ENCODE data around the gene ARAP2.
"Not testable (repeated sequence)": the region's sequence is repeated elsewhere in the genome, so short reads cannot be mapped to it uniquely, and the experiment has no call there.

The ARAP2 gene

DNA sequence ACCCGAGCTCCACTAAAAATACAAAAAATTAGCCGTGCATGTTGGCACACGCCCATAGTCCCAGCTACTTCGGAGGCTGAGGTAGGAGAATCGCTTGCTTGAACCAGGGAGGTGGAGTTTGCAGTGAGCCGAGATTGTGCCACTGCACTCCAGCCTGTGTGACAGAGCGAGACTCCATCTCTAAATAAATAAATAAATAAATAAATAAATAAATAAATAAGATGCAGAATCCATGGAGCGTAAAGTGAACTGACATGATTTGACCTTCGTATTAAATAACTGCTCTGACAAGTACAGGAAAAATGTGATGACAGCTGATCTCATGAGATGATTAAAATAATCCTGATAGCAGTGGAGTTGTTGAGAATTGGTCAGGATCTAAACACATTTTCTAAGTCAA lies 62.0 kb downstream of the ARAP2 start:
- not testable (repeated sequence) for DNase-seq

DNA sequence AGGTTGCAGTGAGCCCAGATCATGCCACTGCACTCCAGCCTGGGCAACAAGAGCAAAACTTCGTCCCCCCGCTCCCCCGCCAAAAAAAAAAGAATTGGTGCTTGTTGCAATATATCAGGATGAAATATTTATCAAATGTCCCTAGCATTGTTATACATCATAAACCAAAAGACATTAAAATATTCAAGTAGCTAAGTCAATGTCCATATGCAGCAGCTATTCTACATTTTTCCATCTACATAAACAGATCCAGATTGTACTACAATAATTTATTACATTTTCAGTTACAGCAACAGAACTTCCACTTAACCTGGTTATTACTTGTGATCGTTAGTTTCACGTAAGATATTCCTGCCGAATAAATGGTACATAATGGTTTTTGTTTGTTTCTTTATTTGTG lies 64.1 kb downstream of the ARAP2 start:
- DNase-seq, result no peak

DNA sequence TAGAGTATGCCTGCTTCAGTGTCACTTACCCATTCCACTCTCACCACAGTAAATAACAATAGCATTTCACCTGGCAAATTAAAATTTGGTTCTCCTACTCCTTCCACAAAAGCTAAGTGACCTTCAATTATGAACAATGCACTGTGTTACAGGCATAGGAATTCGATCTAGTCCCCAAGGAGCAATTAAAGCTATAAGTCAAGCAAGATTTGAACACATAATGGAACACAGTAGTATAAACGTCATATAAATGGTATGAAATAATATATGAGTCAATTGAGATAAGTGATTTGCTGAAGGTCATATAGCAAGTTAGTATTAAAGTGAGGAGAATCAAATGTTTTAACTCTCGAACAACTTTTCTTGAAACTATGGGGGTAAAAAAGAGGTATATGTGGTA lies 65.8 kb downstream of the ARAP2 start:
- DNase-seq, result no peak

DNA sequence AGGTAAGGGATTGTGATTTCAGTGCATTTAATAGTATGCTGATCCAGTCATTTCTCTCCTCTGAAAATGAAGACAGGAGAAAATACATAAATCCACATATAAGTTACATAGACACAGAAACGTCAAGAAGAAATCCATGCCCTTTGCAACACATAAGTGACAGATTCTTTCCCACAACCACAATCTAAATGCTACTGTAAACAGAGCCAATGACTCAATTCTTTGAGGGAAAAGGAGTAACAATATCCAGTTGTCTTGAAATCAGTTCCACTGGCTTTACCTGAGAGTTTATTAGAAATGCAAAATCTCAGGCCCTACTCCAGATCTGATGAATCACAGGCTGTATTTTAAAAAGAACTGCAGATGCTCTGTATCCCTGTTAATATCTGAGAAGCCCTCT lies 66.4 kb downstream of the ARAP2 start:
- no peak for DNase-seq

DNA sequence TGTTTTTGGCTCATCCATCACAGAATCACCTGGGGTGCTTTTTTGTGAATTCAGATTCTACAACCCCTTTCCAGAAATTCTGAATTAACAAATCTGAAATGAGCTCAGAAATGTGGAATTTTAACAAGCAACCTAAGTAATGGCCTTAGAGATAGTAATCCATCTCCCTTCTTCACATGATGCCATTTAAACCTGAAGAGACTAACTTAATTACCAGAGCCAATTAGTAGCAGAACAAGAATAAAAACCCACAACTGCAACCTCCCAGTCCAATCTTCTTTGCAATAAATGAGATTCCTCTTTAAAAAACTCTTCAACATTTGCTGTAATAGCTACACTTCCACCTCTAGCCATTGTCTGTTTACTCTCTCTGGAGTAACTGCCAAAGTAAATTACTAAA lies 69.7 kb downstream of the ARAP2 start:
- DNase-seq, result no peak

DNA sequence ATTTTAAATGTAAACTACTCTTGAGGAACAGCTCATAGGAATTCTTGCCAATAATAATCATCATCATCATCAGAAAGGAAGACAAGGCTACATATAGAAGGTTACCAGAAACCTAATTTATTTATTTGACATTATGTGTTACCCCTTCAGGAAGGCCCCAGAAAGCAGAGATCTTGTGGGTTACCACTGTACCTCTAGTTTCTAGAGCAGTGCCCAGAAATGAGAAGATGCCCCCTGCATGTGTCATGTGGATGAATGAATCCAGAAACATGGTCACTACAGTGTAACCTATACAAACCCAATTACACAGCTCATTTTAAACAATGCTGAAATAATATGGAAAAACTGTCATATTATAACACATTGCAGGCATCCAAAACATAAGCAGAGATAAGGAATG lies 70.4 kb downstream of the ARAP2 start:
- DNase-seq, result no peak

DNA sequence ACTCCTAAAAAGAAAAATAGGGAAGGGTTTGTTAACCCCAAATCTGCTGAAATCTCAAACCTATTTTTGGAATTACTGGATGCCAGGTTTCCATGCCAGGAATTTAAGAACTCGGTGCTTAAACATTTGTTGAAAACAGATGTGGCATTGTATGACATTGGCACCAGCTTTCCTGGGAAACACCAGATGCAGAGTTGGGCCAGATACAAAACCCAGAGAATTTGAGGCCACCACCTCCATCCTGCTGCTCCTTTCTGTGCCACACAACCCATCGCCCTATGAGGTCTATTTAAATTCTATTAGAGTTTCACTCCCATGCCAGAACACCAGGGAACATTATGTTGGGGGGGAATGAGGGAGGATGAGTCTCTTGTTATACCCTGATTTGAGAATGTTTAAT lies 71.7 kb downstream of the ARAP2 start:
- no peak for DNase-seq

DNA sequence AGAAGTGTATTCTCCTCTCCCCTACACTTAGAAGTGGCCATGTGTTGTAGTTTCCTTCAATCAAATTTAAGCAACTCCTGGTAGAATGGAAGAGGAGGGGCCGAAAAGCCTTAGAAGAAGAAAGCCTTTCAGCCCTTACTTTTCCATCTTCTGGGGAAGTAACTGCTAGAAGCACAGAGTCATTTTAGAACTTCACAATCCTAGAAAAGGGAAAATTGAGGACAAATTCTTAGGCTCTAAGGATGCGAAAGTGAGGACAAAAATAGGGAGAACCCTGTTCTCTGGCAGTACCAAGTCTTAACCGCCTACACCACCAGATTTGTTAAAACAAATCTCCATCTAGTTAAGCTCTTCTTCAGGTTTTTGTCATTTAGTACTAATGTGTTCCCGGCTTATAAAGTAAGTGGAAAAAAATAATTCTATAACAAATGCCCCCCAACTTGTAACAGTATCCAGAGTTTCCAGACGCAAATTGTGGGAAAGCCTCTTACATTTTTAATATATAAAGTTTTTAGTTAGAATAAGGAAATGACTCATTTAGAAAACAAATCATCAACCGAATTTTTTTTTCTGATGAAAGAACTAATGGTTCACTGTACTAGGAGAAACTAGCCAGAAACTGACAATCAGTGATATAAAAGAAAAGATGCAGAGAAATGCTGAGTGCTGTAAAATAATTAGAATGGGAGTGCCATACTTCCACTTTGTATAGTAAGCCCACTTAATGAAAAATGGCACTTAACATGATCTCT lies 76.0 kb downstream of the ARAP2 start:
- DNase-seq, result no peak

DNA sequence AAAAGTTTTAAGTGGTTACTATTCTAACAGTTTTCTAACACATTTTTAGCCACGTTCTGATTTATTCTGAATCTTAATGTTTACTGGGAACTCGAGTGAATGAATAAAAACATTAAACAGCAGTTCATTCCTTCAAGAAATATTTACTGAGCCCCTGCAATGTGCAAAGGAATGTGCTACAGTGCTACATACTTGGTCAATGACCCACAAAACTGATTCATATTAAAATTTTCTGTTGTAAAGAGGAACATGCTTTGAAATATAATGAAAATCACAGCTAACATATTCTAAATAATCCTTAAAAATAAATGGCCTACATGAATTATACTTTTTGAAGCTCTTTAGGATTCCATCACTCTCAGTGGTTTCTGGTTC lies 78.7 kb downstream of the ARAP2 start:
- DNase-seq, result no peak

DNA sequence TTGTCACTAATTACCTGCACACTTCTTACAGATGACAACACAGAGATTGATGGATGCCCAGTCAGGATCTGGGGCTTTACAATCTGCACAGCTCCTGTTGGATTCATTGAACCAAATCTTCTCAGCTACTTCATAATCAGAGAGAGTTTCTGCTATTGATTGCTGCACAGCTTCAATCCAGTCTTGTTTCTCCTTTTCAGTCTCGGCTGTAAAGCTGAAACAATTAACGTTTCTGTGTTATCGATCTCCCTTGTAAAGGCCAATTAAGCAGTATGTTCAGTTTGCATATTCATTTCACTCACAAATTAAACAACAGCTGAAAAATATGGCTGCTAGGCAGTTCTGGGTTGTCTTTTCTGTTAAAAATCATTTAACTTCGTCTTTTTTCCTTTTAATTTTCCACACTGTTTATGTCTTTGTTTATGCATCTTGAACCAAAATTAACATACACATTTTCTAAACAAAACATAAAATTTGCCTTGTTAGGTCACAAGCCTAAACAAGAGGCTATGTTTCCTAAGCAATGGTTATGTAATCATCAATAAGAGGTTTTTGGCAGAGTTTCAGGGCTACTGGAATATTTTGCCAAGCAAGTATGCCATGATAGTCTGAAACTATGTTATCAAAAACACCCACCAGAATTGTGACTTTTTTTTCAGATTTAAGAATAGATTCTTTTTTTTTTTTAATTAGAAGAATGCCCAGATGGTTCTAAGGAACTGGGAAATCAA lies 79.2 kb downstream of the ARAP2 start:
- DNase-seq, result no peak

DNA sequence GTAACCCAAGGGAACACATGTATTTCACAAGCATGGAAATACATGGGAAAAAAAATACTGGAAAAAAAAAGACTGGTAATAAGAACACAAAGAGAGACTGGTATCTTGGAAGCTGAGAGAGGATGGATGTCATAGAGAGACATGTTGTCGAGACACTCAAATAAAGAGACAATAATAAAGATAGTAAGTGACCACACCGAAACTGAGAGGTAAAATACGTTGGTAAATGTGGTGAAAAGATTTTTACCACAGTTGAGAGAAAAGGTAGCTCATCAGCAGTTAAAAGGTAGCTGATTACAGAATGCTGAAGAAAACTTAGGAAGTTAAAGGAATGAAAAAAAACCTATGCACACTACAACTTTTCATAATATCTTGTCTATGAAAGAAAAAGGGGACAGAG lies 81.1 kb downstream of the ARAP2 start:
- DNase-seq, result no peak

DNA sequence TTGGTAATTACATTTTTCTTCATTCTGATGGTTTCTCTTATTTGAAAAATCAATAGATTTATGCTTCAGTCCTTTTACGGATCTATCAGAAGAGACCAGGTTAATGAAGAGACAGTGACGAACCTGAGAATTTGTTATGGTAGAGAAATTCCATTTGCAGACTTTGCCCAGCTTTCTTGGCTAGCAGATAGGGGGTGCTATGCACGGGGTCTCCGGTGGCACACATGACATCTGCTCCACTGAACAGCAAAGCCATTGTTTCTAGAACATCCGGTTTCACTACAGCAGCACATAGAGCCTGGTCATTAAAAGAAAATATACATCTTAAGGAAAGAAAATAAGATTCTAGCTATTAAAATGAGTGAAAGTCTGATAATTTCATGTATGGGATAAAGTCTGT lies 85.1 kb downstream of the ARAP2 start:
- peak; percentile 10 for DNase-seq

DNA sequence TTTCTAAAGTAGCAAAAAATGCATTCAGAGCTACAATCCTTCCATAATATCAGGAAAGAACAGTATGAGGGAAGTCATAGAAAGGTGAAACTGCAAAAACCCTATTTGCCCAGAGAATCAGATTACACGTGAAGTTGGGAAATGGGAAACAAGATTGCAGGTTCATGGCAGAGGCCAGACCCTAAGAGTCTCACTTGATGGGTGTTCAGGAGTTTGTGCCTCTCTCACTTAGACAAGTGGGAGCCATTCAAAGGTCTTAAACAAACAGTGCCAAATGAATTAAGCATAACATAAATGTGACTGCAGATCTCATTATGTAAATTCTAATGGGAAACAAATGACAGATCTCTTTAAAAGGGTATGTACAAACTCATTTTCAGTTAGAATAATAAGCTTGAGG lies 91.6 kb downstream of the ARAP2 start:
- DNase-seq, result no peak

DNA sequence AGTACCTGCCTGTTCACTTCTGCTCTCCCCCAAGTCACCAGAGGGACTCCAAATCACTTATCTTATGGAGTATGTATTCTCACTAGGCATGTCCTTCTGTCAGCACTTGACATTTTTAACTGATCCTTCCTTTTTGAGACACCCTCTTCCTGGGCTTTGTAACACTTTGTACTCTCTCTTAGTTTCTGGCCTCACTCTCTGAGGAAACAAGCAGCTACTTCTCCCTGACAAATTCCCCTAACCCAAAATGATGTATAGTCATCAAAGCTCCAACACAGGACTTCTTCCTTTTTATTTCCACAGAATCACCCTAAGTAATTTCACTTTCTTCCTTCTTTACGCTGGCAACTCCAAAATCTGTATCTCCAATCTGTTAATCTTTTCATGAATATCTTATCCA lies 101.8 kb downstream of the ARAP2 start:
- DNase-seq, result no peak

DNA sequence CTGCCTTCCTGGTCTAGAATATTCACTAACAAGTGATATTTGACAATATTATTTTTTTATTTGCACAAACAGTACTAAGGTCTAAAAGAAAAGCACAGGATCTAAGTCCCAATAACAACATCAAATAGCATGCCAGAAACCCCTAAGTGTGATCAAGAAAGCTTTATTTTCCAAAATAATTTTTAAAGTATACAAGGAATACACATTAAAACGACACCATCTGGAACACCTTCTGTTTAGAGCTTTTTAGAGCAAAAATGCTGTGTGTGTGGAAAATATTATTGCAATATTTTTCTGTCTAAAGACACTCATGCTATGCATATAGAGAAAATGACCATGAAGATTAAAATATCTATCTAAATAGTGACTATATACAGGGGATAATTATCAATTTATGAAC lies 103.1 kb downstream of the ARAP2 start:
- no peak for DNase-seq

DNA sequence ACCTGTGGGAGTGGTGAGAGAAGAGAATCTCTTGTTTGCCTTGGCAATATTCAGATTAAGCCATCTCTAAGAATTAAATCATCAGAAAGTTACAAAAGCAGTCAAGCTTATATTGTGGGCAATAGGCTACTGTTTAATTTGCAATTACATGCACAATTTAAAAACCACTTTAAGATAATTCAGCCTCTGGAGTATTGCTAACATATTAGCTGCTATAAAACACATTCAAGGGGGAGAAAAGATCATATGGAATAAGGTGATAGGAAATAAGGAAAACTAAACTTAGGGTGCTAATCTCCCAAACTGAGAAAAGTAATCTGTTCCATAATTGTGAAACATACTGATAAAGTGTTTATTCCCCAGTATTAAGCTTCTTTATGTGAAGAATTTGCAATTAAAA lies 103.9 kb downstream of the ARAP2 start:
- no peak for DNase-seq

DNA sequence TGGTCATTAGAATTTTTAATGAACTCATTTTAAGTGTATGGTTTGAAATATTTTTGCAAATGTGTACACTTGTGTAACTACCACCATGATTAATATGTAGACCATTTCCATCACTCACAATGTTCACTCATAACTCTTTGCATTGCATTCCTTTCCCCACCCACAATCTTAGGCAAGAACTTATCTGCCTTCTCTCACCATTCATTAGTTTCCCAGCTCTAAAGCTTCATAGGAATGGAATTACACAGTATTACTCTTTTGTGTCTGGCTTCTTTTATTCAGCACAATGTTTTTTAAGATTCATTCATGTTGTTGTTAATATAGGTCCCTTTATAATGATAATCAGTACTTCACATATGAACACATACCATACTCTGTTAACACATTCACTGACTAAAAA lies 106.1 kb downstream of the ARAP2 start:
- no peak for DNase-seq

DNA sequence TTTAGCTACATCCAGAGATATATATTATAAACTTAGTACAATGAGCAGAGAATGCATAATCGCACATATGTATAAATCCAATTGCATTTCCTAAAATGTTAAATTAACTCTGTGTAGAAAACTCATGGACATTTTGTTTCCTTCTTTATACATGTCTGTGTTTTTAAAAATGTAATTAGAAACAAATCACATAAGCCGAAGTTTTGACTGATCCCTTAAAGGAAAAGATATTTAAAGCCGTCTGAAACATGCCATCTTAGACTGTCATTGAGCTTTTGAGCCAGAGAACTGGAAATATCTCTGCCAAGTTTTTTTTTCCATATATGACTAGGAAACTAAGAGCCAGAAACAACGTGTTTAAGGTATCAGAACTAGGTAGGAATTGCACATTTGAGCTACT lies 107.0 kb downstream of the ARAP2 start:
- DNase-seq, result no peak

DNA sequence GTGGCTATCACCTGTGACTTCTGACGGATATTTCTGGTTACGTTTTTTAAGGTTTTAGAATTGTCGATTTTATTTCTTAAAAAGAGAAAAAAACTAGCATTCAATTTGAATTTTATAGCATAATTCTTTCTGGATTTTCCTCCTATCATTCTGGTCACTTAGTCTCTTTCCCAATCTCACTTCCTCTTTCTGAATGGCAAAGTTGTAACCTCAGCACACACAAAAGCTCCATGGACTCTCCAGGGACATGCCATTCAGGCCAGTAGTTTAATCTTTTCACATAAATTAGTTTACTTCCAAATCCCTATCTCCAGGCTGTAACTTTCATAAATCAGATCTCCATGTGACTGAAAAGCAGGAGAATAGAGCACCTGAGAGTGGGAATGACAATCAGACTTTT lies 110.7 kb downstream of the ARAP2 start:
- DNase-seq, result peak; percentile 60

DNA sequence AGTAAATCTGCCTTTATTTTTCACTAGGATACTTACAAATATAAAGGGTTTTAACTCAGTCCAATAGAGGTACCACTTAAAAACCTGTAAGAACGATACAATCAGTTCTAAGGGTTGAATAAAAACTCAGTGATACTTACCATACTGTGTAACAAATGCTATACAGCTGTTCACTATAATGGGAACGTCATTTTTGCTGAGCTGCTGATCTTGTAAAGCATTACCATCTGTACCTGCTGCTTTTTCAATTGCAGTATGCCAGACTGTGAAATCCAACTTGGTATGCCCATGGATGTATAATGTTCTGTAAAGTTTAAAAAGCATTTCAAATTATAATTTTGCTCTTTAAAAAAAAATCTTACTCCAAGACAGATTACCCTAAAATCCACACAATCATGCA lies 111.2 kb downstream of the ARAP2 start:
- DNase-seq, result no peak

DNA sequence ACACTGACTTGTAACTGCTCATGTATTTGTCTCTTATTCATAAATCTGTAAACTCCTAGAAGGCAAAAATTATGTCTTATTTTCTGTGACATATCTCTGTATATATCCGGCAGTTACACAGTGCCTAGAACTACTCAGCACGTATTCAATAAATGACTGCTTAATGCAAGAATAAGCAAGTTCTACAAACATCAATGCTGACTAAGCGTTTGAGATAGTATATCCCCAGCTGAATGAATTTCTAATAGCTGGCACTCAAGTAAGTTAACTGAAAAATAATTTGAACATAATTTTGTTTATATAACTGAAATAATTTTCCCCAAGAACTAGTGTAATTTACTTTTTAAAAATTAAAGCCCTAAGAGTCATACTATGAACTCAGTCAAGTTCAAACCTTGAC lies 113.7 kb downstream of the ARAP2 start:
- DNase-seq, result no peak

DNA sequence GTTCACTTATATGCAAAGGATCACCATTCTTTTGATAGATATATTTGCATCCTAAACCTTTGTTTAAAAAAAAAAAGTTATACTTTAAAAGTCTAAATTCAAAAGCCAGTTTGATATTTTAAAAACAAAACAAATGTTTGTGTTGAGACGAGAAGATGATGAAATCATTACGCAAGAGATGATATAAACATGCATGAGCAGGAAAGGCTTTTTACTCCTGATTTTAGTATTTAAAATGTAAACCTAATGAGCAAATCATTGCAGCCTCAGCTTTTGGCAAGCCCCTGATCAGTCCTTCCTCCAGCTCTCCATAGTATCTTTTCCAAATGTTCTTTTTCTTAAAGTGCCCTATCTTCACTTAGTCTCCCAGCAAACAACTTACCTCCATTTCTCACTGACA lies 115.6 kb downstream of the ARAP2 start:
- peak; percentile 14 for DNase-seq

DNA sequence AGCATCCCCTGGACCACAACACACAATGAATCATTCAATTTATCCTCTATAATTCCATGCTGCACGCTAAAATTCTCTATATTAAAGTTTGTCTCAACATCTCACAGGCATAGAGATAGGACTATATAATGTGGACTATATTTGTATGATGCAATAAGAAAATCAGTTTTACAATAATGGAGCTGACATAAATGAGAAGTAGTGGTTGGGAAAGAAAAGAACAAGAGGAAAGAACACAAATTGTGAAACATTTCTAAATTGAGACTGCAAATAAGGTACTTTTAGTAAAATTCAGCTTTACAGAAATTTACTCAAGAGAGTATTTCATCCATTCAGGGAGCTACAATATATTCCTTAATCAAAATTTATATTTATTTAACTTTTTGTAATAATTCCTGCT lies 120.4 kb downstream of the ARAP2 start:
- DNase-seq, result peak; percentile 45

DNA sequence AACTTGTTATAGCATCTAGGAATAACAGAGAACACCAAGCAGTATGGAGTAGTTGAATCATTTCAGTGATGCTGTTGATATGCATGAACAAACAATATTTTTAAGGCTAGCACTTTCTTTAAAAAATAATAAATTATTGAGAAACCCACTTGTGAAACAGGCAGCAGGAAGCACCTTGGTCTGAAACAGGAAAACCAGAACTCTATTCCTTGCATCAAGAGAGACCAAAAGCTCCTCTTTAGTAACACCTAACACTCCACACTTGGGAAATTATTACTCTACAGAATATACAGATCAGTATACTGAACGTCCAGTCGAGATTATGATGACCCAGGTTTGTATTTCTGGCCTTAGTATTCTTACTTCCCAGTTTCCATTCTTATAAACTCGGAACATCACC lies 129.0 kb downstream of the ARAP2 start:
- peak; percentile 58 for DNase-seq

DNA sequence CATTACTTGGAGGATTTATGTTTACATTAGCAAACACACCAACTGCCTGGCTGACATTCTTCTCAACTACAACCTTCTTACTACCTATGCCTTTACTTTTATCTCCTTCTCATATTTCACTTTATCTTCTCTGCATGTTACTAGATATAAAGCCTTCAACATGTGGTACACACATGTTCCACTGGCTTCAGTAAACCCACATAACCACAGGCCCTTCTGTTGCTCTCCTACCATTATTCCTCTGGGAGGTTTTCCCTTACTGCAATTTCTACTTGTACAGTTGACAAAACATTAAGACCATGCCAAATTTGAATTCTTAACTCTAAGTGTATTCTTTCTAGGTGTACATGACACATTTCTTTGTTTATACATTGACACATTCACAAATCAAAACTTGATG lies 133.1 kb downstream of the ARAP2 start:
- no peak for DNase-seq

Data from hematopoietic multipotent progenitor cell treated with erythropoietin and hydrocortisone succinate and interleukin-3 and kit ligand, for 4 days (in vitro differentiated cells).